ENCODE measurements around the gene PHF21B. TPM values are rescaled to one million over a fixed set of nuclear protein-coding genes. Genes with fewer than 3 reads are reported as not detected.

The PHF21B gene
- under 1 TPM in 2 of 4 donors, not detected in 2; 0.17 to 0.62 TPM for total RNA-seq

GRCh38 chr22:45009606-45010531 is at the start of gene PHF21B:
Gene PHF21B, minus strand, starts transcription at chr22:45010005. Its CDS starts 456 bp downstream, at chr22:45009549.
- intact Hi-C loops (cut with DNase I; ENCODE audit: low total_unique reads) = no loop called here
- DNase-seq (ENCODE audit: low spot score in 2 of 2) = no peak
- WGBS, 2 donors = 1% methylated on average over 27 to 79 of the region's 121 CpGs
- TF ChIP-seq POLR2A (IDR thresholded peaks at IDR 0.05) (no peak), CTCF (IDR thresholded peaks at IDR 0.05) (no peak)
- H3K4me3 ChIP-seq (ENCODE audit: low read depth, poor library complexity, severe bottlenecking) = no peak within 1 kb of the TSS

GRCh38 chr22:45059296-45059695 is 49.5 kb upstream of the PHF21B start:
- WGBS, 2 donors = 73 to 82% methylated on average over 5 of the region's 5 CpGs
- TF ChIP-seq POLR2A (IDR thresholded peaks at IDR 0.05) (no peak), CTCF (IDR thresholded peaks at IDR 0.05) (no peak)
- H3K4me3 ChIP-seq (ENCODE audit: low read depth, poor library complexity, severe bottlenecking) = no peak overlapping the region
- intact Hi-C loops (cut with DNase I; ENCODE audit: low total_unique reads) = no loop called here
- DNase-seq (ENCODE audit: low spot score in 2 of 2) = no peak

- TF ChIP-seq CTCF (IDR thresholded peaks at IDR 0.05) = no peak
- TF ChIP-seq POLR2A (IDR thresholded peaks at IDR 0.05) = no peak
- no peak overlapping the region for H3K4me3 ChIP-seq (ENCODE audit: low read depth, poor library complexity, severe bottlenecking)
- no peak for DNase-seq (ENCODE audit: low spot score in 2 of 2)
- 74 to 75% methylated on average over 2 of the region's 2 CpGs for WGBS, 2 donors
- intact Hi-C loops (cut with DNase I; ENCODE audit: low total_unique reads) = no loop called here
Observed at GRCh38 chr22:45058622-45058912, 48.8 kb upstream of the PHF21B start.

- intact Hi-C loops (cut with DNase I; ENCODE audit: low total_unique reads) = no loop called here
- WGBS, 2 donors = 85 to 89% methylated on average over 15 of the region's 15 CpGs
- TF ChIP-seq CTCF (IDR thresholded peaks at IDR 0.05) = no peak
- TF ChIP-seq POLR2A (IDR thresholded peaks at IDR 0.05) = no peak
- no peak for DNase-seq (ENCODE audit: low spot score in 2 of 2)
- H3K4me3 ChIP-seq (ENCODE audit: low read depth, poor library complexity, severe bottlenecking) = no peak overlapping the region
Observed at GRCh38 chr22:45055936-45056335, 46.1 kb upstream of the PHF21B start.

- no peak for TF ChIP-seq POLR2A (IDR thresholded peaks at IDR 0.05)
- TF ChIP-seq CTCF (IDR thresholded peaks at IDR 0.05) = no peak
- intact Hi-C loops (cut with DNase I; ENCODE audit: low total_unique reads) = no loop called here
- DNase-seq (ENCODE audit: low spot score in 2 of 2) = no peak
- 60 to 70% methylated on average over 1 of the region's 1 CpG for WGBS, 2 donors
- H3K4me3 ChIP-seq (ENCODE audit: low read depth, poor library complexity, severe bottlenecking) = no peak overlapping the region
Observed at GRCh38 chr22:45053571-45053970, 43.8 kb upstream of the PHF21B start.
